ENCODE data around the gene TRIM27. TPM values are rescaled to one million over a fixed set of nuclear protein-coding genes. Genes with fewer than 3 reads are reported as not detected.
A peak's percentile ranks its signal among the peaks of the same experiment; 100 is the strongest.
"Not testable (repeated sequence)": the region's sequence is repeated elsewhere in the genome, so short reads cannot be mapped to it uniquely, and the experiment has no call there.

Gene TRIM27
- total RNA-seq, 1 experiment from 2014 or later = 72.7 TPM

- no peak for DNase-seq (ENCODE audit: low spot score)
Observed at GRCh38 chr6:28864326-28864923, 59.4 kb downstream of the TRIM27 start.

- peak; percentile 71 for DNase-seq (ENCODE audit: low spot score)
Observed at GRCh38 chr6:28863604-28864325, 60.0 kb downstream of the TRIM27 start.

- no peak for DNase-seq (ENCODE audit: low spot score)
Observed at GRCh38 chr6:28862077-28862476, 61.7 kb downstream of the TRIM27 start.

- no peak for DNase-seq (ENCODE audit: low spot score)
Observed at GRCh38 chr6:28861339-28861738, 62.4 kb downstream of the TRIM27 start.

- DNase-seq (ENCODE audit: low spot score) = peak; percentile 29
Observed at GRCh38 chr6:28860581-28860980, 63.2 kb downstream of the TRIM27 start.

- no peak for DNase-seq (ENCODE audit: low spot score)
Observed at GRCh38 chr6:28858963-28859362, 64.8 kb downstream of the TRIM27 start.

- DNase-seq (ENCODE audit: low spot score) = no peak
Observed at GRCh38 chr6:28856620-28857005, 67.2 kb downstream of the TRIM27 start.

- DNase-seq (ENCODE audit: low spot score) = not testable (repeated sequence)
Observed at GRCh38 chr6:28854405-28854804, 69.4 kb downstream of the TRIM27 start.

Other genes with a start within 250 kb of the TRIM27 start
- 1.2 and 3.0 TPM in 2 replicates for gene ZNF311, start 81.3 kb upstream of the TRIM27 start, total RNA-seq (2014; rRNA removed; shearing (Covaris generic))
- not detected in 2 replicates for gene OR2W1, start 121.2 kb upstream of the TRIM27 start, total RNA-seq (2014; rRNA removed; shearing (Covaris generic))
- not detected in 2 replicates for gene OR2B3, start 163.3 kb upstream of the TRIM27 start, total RNA-seq (2014; rRNA removed; shearing (Covaris generic))
- not detected in 2 replicates for gene OR2J1, start 175.5 kb upstream of the TRIM27 start, total RNA-seq (2014; rRNA removed; shearing (Covaris generic))
- not detected in 2 replicates for gene OR2J3, start 184.1 kb upstream of the TRIM27 start, total RNA-seq (2014; rRNA removed; shearing (Covaris generic))
- gene OR2J2, start 246.9 kb upstream of the TRIM27 start, total RNA-seq (2014; rRNA removed; shearing (Covaris generic)) = not detected in 2 replicates

Data from H4 (cell line).